Ascending aorta (tissue), 2 donors: ENCODE data around the gene SSR1. TPM values are rescaled to one million over a fixed set of nuclear protein-coding genes. Genes with fewer than 3 reads are reported as not detected.

Experiments used
- DNase-seq, 2 donors: peaks; one replicate each; pipeline ENCODE4 v3.0.0-alpha.2; 2019; ENCODE audit warnings: low spot score in 2 of 2
- H3K27ac ChIP-seq, 2 donors: fragments of 200-600 bp; sonication (generic); one replicate each; pipeline ENCODE4 v1.5.1; 2016 to 2017; ENCODE audit warnings: mild to moderate bottlenecking in 1 of 2
- H3K27me3 ChIP-seq: fragments of 200-600 bp; sonication (generic); one replicate; pipeline ENCODE4 v1.5.1; 2017
- H3K36me3 ChIP-seq, 2 donors: fragments of 200-600 bp; sonication (generic); one replicate each; pipeline ENCODE4 v1.5.1; 2016
- H3K4me1 ChIP-seq, 2 donors: fragments of 200-600 bp; sonication (generic); one replicate each; pipeline ENCODE4 v1.5.1; 2016 to 2017; ENCODE audit warnings: mild to moderate bottlenecking in 1 of 2
- H3K4me3 ChIP-seq, 2 donors: fragments of 200-600 bp; sonication (generic); one replicate each; pipeline ENCODE4 v1.5.1; 2016 to 2017; ENCODE audit warnings: mild to moderate bottlenecking in 1 of 2
- H3K9me3 ChIP-seq, 2 donors: fragments of 200-600 bp; sonication (generic); one replicate each; pipeline ENCODE4 v1.5.1; 2016
- CTCF ChIP-seq, 3 experiments: fragments of 200-600 bp in 2 of 3; fragments of 450-650 bp in 1 of 3; sonication (generic) in 2 of 3; IDR thresholded peaks; one replicate each; pipeline ENCODE4 v1.5.1; 2016 to 2019; ENCODE audit warnings: antibody characterized with exemption in 3 of 3, mild to moderate bottlenecking in 1 of 3, moderate library complexity in 1 of 3
- intact Hi-C: fragments of 100-400 bp; cut with DNase I; formaldehyde crosslinking; loops from one replicate; pipeline ENCODE4 v1.15.1; 2023
- total RNA-seq: library from RNA; depleted of rRNA; stranded (reverse); fragments of >200 nt; gene quantifications from one replicate; pipeline ENCODE4 v1.1.0, GENCODE V29; 2016

Gene SSR1
- total RNA-seq, 1 donor from 2014 or later = 46.4 TPM

- Histone ChIP-seq H3K36me3 (peaks cover 44 to 66% of the 10 kb centered on the region in 2 donors), H3K9me3 (no peaks in the 10 kb centered on the region), H3K4me1 (no peaks in the 10 kb centered on the region), H3K27ac (no peak overlapping the region), H3K27me3 (no peaks in the 10 kb centered on the region), H3K4me3 (no peak overlapping the region)
- DNase-seq = no peak
- no peak for TF ChIP-seq CTCF (IDR thresholded peaks at IDR 0.05)
- intact Hi-C loops = no loop called here
Measured at GRCh38 chr6:7249946-7250643, 62.9 kb downstream of the SSR1 start.

GRCh38 chr6:7249391-7249790 is 63.6 kb downstream of the SSR1 start:
- no peaks in the 10 kb centered on the region for H3K9me3 ChIP-seq
- TF ChIP-seq CTCF (IDR thresholded peaks at IDR 0.05) = no peak
- no peaks in the 10 kb centered on the region for H3K27me3 ChIP-seq
- DNase-seq = no peak
- H3K4me3 ChIP-seq = no peak overlapping the region
- H3K4me1 ChIP-seq = no peaks in the 10 kb centered on the region
- peaks cover 44 to 66% of the 10 kb centered on the region in 2 donors for H3K36me3 ChIP-seq
- intact Hi-C loops = no loop called here
- H3K27ac ChIP-seq = no peak overlapping the region

GRCh38 chr6:7247828-7248227 is 65.2 kb downstream of the SSR1 start:
- Histone ChIP-seq H3K9me3 (no peaks in the 10 kb centered on the region), H3K27me3 (no peaks in the 10 kb centered on the region), H3K4me1 (no peaks in the 10 kb centered on the region), H3K4me3 (no peak overlapping the region), H3K27ac (no peak overlapping the region), H3K36me3 (peaks cover 44 to 66% of the 10 kb centered on the region in 2 donors)
- no peak for TF ChIP-seq CTCF (IDR thresholded peaks at IDR 0.05)
- intact Hi-C loops = no loop called here
- DNase-seq = no peak

- H3K4me3 ChIP-seq = no peak overlapping the region
- intact Hi-C loops = no loop called here
- no peaks in the 10 kb centered on the region for H3K27me3 ChIP-seq
- peaks cover 44 to 63% of the 10 kb centered on the region in 2 donors for H3K36me3 ChIP-seq
- no peak for DNase-seq
- H3K27ac ChIP-seq = no peak overlapping the region
- H3K9me3 ChIP-seq = no peaks in the 10 kb centered on the region
- H3K4me1 ChIP-seq = no peaks in the 10 kb centered on the region
- TF ChIP-seq CTCF (IDR thresholded peaks at IDR 0.05) = no peak
Measured at GRCh38 chr6:7247179-7247456, 65.9 kb downstream of the SSR1 start.

GRCh38 chr6:7246401-7247178 is 66.4 kb downstream of the SSR1 start:
- H3K4me1 ChIP-seq = no peaks in the 10 kb centered on the region
- H3K36me3 ChIP-seq = peaks cover 44 to 60% of the 10 kb centered on the region in 2 donors
- TF ChIP-seq CTCF (IDR thresholded peaks at IDR 0.05) = no peak
- H3K4me3 ChIP-seq = no peak overlapping the region
- H3K27me3 ChIP-seq = no peaks in the 10 kb centered on the region
- intact Hi-C loops = no loop called here
- H3K9me3 ChIP-seq = no peaks in the 10 kb centered on the region
- no peak overlapping the region for H3K27ac ChIP-seq
- no peak for DNase-seq
